WTC11 (cell line): ENCODE data around the gene FPR1. TPM values are rescaled to one million over a fixed set of nuclear protein-coding genes. Genes with fewer than 3 reads are reported as not detected.

Experiments
- ATAC-seq: fragments of 200-7000 bp; cut with Tn5 transposase; 2 replicates; pipeline ENCODE4 v1.10.0; 2021; ENCODE audit warnings: mild to moderate bottlenecking, moderate library complexity
- CTCF ChIA-PET: fragments of 300-600 bp; sonication (Branson Sonifier 250); formaldehyde crosslinking; loops from one replicate; lab custom pipeline; 2021; ENCODE audit warnings: antibody characterized with exemption; lab: Charles Lee
- POLR2A ChIA-PET: fragments of 350-600 bp; sonication (Branson Sonifier 250); formaldehyde crosslinking; loops from one replicate; lab custom pipeline; 2021; ENCODE audit warnings: antibody characterized with exemption; lab: Charles Lee
- DNase-seq: peaks from one replicate; pipeline ENCODE4 v3.0.0; 2021; ENCODE audit warnings: low spot score
- H3K27ac Mint-ChIP-seq: 2 replicates; pipeline ENCODE4 v1.8.0; 2021; ENCODE audit warnings: mixed read lengths
- H3K27me3 Mint-ChIP-seq: 2 replicates; pipeline ENCODE4 v1.8.0; 2021; ENCODE audit warnings: low read depth, mild to moderate bottlenecking, moderate library complexity, mixed read lengths
- H3K36me3 Mint-ChIP-seq: 2 replicates; pipeline ENCODE4 v1.8.0; 2021; ENCODE audit warnings: mixed read lengths
- H3K4me1 Mint-ChIP-seq: 2 replicates; pipeline ENCODE4 v1.8.0; 2022; ENCODE audit warnings: mixed read lengths
- H3K4me3 Mint-ChIP-seq: 2 replicates; pipeline ENCODE4 v1.8.0; 2021; ENCODE audit warnings: mild to moderate bottlenecking, moderate library complexity, mixed read lengths
- H3K9me3 Mint-ChIP-seq: 2 replicates; pipeline ENCODE4 v1.8.0; 2021; ENCODE audit warnings: mixed read lengths
- ATF2 ChIP-seq: sonication (generic); formaldehyde crosslinking; IDR thresholded peaks from 2 replicates; pipeline ENCODE4 v1.8.1; 2022; ENCODE audit warnings: low read depth, missing genetic modification reagents, borderline replicate concordance
- CBFB ChIP-seq: sonication (generic); formaldehyde crosslinking; IDR thresholded peaks from 2 replicates; pipeline ENCODE4 v1.8.1; 2022; ENCODE audit warnings: mild to moderate bottlenecking, low read depth, missing genetic modification reagents
- CREB1 ChIP-seq: sonication (generic); formaldehyde crosslinking; IDR thresholded peaks from 2 replicates; pipeline ENCODE4 v1.8.0; 2023; ENCODE audit warnings: mild to moderate bottlenecking, missing genetic modification reagents
- CREM ChIP-seq: sonication (generic); formaldehyde crosslinking; IDR thresholded peaks from 2 replicates; pipeline ENCODE4 v1.8.1; 2022; ENCODE audit warnings: mild to moderate bottlenecking, missing genetic modification reagents, moderate library complexity
- E2F5 ChIP-seq: sonication (generic); formaldehyde crosslinking; IDR thresholded peaks from 2 replicates; pipeline ENCODE4 v1.8.1; 2022; ENCODE audit warnings: mild to moderate bottlenecking, moderate library complexity, missing genetic modification reagents
- ELF4 ChIP-seq: sonication (generic); formaldehyde crosslinking; IDR thresholded peaks from 2 replicates; pipeline ENCODE4 v1.8.1; 2022; ENCODE audit warnings: low read depth, mild to moderate bottlenecking, moderate library complexity, missing genetic modification reagents
- FOXK1 ChIP-seq: sonication (generic); formaldehyde crosslinking; IDR thresholded peaks from 2 replicates; pipeline ENCODE4 v1.8.0; 2022; ENCODE audit warnings: mild to moderate bottlenecking, moderate library complexity, missing genetic modification reagents
- FOXP1 ChIP-seq: sonication (generic); formaldehyde crosslinking; IDR thresholded peaks from 2 replicates; pipeline ENCODE4 v1.8.0; 2022; ENCODE audit warnings: missing genetic modification reagents, mild to moderate bottlenecking, moderate library complexity, borderline replicate concordance
- MAX ChIP-seq: sonication (generic); formaldehyde crosslinking; IDR thresholded peaks from 2 replicates; pipeline ENCODE4 v1.8.0; 2022; ENCODE audit warnings: mild to moderate bottlenecking, missing genetic modification reagents
- NFATC4 ChIP-seq: fragments of 250-450 bp; sonication (Bioruptor Pico); IDR thresholded peaks from 2 replicates; pipeline ENCODE4 v1.9.0; 2021; ENCODE audit warnings: mild to moderate bottlenecking
- NR2C2 ChIP-seq: sonication (generic); formaldehyde crosslinking; IDR thresholded peaks from 2 replicates; pipeline ENCODE4 v1.8.0; 2022; ENCODE audit warnings: mild to moderate bottlenecking, missing genetic modification reagents
- ZBTB43 ChIP-seq: sonication (generic); formaldehyde crosslinking; IDR thresholded peaks from 2 replicates; pipeline ENCODE4 v1.8.1; 2023; ENCODE audit warnings: mild to moderate bottlenecking, missing genetic modification reagents
- ZNF232 ChIP-seq: sonication (generic); formaldehyde crosslinking; IDR thresholded peaks from 2 replicates; pipeline ENCODE4 v1.8.0; 2022; ENCODE audit warnings: mild to moderate bottlenecking, missing genetic modification reagents
- ZNF396 ChIP-seq: fragments of 250-450 bp; sonication (Bioruptor Pico); IDR thresholded peaks from 2 replicates; pipeline ENCODE4 v1.8.0; 2021; ENCODE audit warnings: mild to moderate bottlenecking, moderate library complexity, borderline replicate concordance
- ZNF425 ChIP-seq: fragments of 250-450 bp; sonication (Bioruptor Pico); conservative IDR thresholded peaks from 2 replicates; pipeline ENCODE4 v1.9.0; 2021; ENCODE audit warnings: mild to moderate bottlenecking
- total RNA-seq: library from RNA; stranded (reverse); gene quantifications from 3 replicates; pipeline ENCODE4 v1.2.3, GENCODE V29; 2021
- TF ChIP-seq, protein P1 (sequence below): sonication (generic); formaldehyde crosslinking; IDR thresholded peaks from 2 replicates; pipeline ENCODE4 v1.8.0; 2023; ENCODE audit warnings: missing genetic modification reagents
- TF ChIP-seq, protein P2 (sequence below): fragments of 200-600 bp; IDR thresholded peaks from 2 replicates; pipeline ENCODE4 v1.8.0; 2022; ENCODE audit warnings: antibody characterized with exemption
- TF ChIP-seq, protein P3 (sequence below): sonication (generic); formaldehyde crosslinking; IDR thresholded peaks from 2 replicates; pipeline ENCODE4 v1.8.1; 2023; ENCODE audit warnings: mild to moderate bottlenecking, missing genetic modification reagents, moderate library complexity
- TF ChIP-seq, protein P4 (sequence below): sonication (generic); formaldehyde crosslinking; IDR thresholded peaks from 2 replicates; pipeline ENCODE4 v1.8.1; 2022; ENCODE audit warnings: mild to moderate bottlenecking, missing genetic modification reagents, moderate library complexity, borderline replicate concordance
- TF ChIP-seq, protein P5 (sequence below): sonication (generic); formaldehyde crosslinking; IDR thresholded peaks from 2 replicates; pipeline ENCODE4 v1.8.1; 2023; ENCODE audit warnings: mild to moderate bottlenecking, missing genetic modification reagents, moderate library complexity
- TF ChIP-seq, protein P6 (sequence below): sonication (generic); formaldehyde crosslinking; IDR thresholded peaks from 2 replicates; pipeline ENCODE4 v1.8.0; 2022; ENCODE audit warnings: mild to moderate bottlenecking, missing genetic modification reagents

FPR1 gene
- total RNA-seq, 1 experiment from 2014 or later = 0.72 TPM

DNA sequence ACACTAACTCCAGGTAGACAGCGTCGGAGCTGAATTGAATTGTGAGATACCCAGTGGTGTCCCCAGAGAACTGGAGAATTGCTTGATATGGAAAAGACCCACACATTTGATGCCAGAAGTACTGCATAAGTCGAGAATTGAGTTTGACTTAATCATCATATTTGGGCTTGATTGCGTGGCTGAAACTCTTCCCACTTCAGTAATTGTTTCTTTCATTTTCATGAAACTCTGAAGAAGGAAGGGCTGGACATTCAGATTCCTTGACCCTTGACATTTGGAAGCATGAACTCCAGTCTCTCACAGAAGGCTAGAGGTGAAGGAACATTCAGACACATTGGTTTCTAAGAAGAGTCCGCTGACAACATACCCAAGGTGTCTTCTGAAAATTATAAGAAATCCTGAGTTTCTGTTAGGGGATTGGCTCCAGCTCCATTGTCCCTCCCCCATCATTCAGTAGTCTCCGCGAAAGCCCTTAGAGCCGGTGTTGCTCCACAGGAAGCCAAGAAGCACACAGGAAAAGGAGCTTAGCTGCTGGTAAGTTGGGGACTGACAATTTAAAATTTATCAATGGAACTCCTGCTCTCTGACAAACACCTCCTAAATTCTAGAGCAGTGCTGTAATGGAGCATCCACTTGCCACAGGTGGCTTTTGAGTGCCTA lies 9.1 kb upstream of the FPR1 start, which contains the start of gene FPR2 (continued):
- TF ChIP-seq CBFB (no peak), ELF4 (no peak), FOXK1 (CRISPR knock-in tag) (no peak)
- TF ChIP-seq, protein P1, sequence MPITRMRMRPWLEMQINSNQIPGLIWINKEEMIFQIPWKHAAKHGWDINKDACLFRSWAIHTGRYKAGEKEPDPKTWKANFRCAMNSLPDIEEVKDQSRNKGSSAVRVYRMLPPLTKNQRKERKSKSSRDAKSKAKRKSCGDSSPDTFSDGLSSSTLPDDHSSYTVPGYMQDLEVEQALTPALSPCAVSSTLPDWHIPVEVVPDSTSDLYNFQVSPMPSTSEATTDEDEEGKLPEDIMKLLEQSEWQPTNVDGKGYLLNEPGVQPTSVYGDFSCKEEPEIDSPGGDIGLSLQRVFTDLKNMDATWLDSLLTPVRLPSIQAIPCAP (CRISPR knock-in tag) = no peak

- no peak overlapping the region for H3K27ac Mint-ChIP-seq
- DNase-seq (no peak), ATAC-seq (no peak)
- no peak overlapping the region for H3K4me3 Mint-ChIP-seq
- POLR2A ChIA-PET = no interaction called here
- peaks cover 32% of the 10 kb centered on the region for H3K9me3 Mint-ChIP-seq
- peaks cover 8% of the 10 kb centered on the region for H3K27me3 Mint-ChIP-seq
- no peak for TF ChIP-seq CREB1
- TF ChIP-seq, protein P2, sequence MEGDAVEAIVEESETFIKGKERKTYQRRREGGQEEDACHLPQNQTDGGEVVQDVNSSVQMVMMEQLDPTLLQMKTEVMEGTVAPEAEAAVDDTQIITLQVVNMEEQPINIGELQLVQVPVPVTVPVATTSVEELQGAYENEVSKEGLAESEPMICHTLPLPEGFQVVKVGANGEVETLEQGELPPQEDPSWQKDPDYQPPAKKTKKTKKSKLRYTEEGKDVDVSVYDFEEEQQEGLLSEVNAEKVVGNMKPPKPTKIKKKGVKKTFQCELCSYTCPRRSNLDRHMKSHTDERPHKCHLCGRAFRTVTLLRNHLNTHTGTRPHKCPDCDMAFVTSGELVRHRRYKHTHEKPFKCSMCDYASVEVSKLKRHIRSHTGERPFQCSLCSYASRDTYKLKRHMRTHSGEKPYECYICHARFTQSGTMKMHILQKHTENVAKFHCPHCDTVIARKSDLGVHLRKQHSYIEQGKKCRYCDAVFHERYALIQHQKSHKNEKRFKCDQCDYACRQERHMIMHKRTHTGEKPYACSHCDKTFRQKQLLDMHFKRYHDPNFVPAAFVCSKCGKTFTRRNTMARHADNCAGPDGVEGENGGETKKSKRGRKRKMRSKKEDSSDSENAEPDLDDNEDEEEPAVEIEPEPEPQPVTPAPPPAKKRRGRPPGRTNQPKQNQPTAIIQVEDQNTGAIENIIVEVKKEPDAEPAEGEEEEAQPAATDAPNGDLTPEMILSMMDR = no peak
- TF ChIP-seq NFATC4 (CRISPR knock-in tag) = no peak
- no peak for TF ChIP-seq ZNF396
- TF ChIP-seq CREM (CRISPR knock-in tag) = no peak
- TF ChIP-seq ZBTB43 (CRISPR knock-in tag) = no peak
- TF ChIP-seq FOXP1 = no peak
- CTCF ChIA-PET = no interaction called here
- H3K36me3 Mint-ChIP-seq = no peaks in the 10 kb centered on the region
- H3K4me1 Mint-ChIP-seq = peaks cover 2% of the 10 kb centered on the region
Observed at GRCh38 chr19:51755571-51755970, 3.9 kb upstream of the FPR1 start.

- CTCF ChIA-PET = no interaction called here
- POLR2A ChIA-PET = no interaction called here
- Mint-ChIP-seq H3K36me3 (no peaks in the 10 kb centered on the region), H3K4me1 (no peaks in the 10 kb centered on the region), H3K27me3 (peaks cover 8% of the 10 kb centered on the region), H3K4me3 (no peak overlapping the region), H3K9me3 (peaks cover 32% of the 10 kb centered on the region), H3K27ac (no peak overlapping the region)
- ATAC-seq (no peak), DNase-seq (no peak)
- TF ChIP-seq, protein P3, sequence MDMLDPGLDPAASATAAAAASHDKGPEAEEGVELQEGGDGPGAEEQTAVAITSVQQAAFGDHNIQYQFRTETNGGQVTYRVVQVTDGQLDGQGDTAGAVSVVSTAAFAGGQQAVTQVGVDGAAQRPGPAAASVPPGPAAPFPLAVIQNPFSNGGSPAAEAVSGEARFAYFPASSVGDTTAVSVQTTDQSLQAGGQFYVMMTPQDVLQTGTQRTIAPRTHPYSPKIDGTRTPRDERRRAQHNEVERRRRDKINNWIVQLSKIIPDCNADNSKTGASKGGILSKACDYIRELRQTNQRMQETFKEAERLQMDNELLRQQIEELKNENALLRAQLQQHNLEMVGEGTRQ (CRISPR knock-in tag) = no peak
- TF ChIP-seq CREM (CRISPR knock-in tag) (no peak), ZNF425 (CRISPR knock-in tag) (no peak), NR2C2 (CRISPR knock-in tag) (no peak), MAX (CRISPR knock-in tag) (no peak), ZNF232 (CRISPR knock-in tag) (no peak), E2F5 (CRISPR knock-in tag) (no peak), ATF2 (CRISPR knock-in tag) (no peak)
- TF ChIP-seq, protein P4, sequence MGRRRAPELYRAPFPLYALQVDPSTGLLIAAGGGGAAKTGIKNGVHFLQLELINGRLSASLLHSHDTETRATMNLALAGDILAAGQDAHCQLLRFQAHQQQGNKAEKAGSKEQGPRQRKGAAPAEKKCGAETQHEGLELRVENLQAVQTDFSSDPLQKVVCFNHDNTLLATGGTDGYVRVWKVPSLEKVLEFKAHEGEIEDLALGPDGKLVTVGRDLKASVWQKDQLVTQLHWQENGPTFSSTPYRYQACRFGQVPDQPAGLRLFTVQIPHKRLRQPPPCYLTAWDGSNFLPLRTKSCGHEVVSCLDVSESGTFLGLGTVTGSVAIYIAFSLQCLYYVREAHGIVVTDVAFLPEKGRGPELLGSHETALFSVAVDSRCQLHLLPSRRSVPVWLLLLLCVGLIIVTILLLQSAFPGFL (CRISPR knock-in tag) = no peak
- TF ChIP-seq, protein P5, sequence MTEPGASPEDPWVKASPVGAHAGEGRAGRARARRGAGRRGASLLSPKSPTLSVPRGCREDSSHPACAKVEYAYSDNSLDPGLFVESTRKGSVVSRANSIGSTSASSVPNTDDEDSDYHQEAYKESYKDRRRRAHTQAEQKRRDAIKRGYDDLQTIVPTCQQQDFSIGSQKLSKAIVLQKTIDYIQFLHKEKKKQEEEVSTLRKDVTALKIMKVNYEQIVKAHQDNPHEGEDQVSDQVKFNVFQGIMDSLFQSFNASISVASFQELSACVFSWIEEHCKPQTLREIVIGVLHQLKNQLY (CRISPR knock-in tag) = no peak
- TF ChIP-seq, protein P6, sequence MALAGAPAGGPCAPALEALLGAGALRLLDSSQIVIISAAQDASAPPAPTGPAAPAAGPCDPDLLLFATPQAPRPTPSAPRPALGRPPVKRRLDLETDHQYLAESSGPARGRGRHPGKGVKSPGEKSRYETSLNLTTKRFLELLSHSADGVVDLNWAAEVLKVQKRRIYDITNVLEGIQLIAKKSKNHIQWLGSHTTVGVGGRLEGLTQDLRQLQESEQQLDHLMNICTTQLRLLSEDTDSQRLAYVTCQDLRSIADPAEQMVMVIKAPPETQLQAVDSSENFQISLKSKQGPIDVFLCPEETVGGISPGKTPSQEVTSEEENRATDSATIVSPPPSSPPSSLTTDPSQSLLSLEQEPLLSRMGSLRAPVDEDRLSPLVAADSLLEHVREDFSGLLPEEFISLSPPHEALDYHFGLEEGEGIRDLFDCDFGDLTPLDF = no peak
Observed at GRCh38 chr19:51754770-51755169, 3.1 kb upstream of the FPR1 start.
